ENCODE data around the gene ZNRF1.
A peak's percentile ranks its signal among the peaks of the same experiment; 100 is the strongest.
"Not testable (repeated sequence)": the region's sequence is repeated elsewhere in the genome, so short reads cannot be mapped to it uniquely, and the experiment has no call there.

Gene ZNRF1

DNA sequence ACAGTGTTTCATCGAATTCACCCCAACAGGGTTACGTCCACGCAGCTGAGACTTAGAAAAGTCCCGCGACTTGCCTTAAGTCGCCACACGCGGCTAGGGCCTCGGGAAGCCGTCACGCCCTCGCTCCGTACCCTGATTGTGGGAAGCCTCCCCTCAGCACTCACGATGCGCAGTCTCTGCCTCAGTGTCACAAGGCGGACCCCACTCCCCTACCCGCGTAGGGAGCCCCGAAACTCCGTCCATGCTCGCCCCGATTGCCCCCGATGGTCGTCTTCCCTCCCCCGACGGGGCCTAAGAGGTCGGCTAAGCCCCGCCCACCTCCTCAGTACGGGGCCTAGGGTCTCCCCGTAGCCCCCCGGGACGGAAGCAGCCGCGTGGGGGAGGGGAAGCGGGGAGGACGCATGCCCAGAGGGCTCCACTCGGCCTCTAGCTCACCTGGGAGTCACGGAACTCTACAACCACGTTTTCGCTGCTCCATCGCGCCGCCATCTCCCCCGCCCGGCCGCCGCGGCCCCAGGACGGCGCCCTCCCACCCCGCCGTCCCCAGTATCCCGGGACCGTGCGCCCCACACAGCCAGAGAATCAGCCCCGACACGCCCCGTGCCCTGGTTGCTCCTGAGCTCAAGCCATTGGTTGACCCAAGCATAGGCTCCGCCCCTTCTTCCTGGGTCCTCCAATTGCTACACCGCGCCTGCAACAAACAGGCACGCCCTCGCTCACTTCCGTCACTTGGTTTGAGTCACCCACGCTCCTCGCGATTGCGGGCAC is 14.1 kb upstream of the ZNRF1 start, which contains the start of gene WDR59:
Gene WDR59 (minus strand): TSS at position 595 of the 768 bp plus-strand sequence. CDS start 106 bp downstream, at position 489.
- Histone ChIP-seq H3K4me1 (ENCODE audit: insufficient read depth, poor library complexity, severe bottlenecking) (peaks cover 4% of the 10 kb centered on the region), H3K4me3 (ENCODE audit: severe bottlenecking) (peak within 1 kb of the TSS; percentile 81), H3K9me3 (ENCODE audit: severe bottlenecking) (no peaks in the 10 kb centered on the region), H3K27ac (ENCODE audit: poor library complexity, severe bottlenecking) (peak within 1 kb of the TSS; percentile 41), H3K36me3 (ENCODE audit: low read depth) (0 out of 2 replicates have a peak, but pooled peaks cover 4% of the 10 kb centered on the region), H3K27me3 (ENCODE audit: insufficient read depth, poor library complexity, severe bottlenecking) (no peaks in the 10 kb centered on the region)
- TF ChIP-seq, protein P1, sequence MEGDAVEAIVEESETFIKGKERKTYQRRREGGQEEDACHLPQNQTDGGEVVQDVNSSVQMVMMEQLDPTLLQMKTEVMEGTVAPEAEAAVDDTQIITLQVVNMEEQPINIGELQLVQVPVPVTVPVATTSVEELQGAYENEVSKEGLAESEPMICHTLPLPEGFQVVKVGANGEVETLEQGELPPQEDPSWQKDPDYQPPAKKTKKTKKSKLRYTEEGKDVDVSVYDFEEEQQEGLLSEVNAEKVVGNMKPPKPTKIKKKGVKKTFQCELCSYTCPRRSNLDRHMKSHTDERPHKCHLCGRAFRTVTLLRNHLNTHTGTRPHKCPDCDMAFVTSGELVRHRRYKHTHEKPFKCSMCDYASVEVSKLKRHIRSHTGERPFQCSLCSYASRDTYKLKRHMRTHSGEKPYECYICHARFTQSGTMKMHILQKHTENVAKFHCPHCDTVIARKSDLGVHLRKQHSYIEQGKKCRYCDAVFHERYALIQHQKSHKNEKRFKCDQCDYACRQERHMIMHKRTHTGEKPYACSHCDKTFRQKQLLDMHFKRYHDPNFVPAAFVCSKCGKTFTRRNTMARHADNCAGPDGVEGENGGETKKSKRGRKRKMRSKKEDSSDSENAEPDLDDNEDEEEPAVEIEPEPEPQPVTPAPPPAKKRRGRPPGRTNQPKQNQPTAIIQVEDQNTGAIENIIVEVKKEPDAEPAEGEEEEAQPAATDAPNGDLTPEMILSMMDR (IDR thresholded peaks at IDR 0.05; ENCODE audit: poor library complexity, severe bottlenecking): no peak
- ATAC-seq (ENCODE audit: low read depth) (peak; percentile 99), DNase-seq (ENCODE audit: low spot score) (peak; percentile 100)

DNA sequence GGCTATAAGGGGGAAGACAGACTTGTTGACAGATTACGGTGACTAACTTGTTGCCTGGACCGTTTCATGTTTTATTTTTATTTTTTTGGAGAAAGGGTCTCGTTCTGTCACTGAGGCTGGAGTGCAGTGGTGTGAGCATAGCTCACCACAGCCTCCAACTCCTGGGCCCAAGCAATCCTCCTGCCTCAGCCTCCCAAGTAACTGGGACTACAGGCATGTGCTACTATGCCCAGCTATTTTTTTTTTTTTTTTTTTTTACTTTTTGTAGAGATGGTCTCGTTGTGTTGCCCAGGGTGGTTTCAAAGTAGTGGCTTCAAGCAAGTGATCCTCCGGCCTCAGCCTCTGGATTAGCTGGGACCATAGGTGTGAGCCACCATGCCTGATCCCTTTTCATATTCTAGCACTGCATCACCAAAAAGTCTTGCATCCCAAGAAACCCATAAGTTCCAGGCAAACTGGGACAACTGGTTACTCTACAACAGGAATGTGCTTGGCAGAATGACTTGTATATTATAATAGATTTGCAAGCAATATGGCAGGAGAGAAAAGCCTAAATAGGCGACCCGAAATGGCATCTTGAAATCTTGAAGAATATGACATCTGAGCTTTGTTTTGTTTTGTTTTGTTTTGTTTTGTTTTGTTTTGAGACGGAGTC is 11.7 kb upstream of the ZNRF1 start:
- TF ChIP-seq, protein P1 (IDR thresholded peaks at IDR 0.05; ENCODE audit: poor library complexity, severe bottlenecking): no peak
- DNase-seq (ENCODE audit: low spot score) (no peak), ATAC-seq (ENCODE audit: low read depth) (no peak)
- 0 out of 2 replicates have a peak, but pooled peaks cover 3% of the 10 kb centered on the region for H3K36me3 ChIP-seq (ENCODE audit: low read depth)
- H3K4me1 ChIP-seq (ENCODE audit: insufficient read depth, poor library complexity, severe bottlenecking): peaks cover 4% of the 10 kb centered on the region
- no peak overlapping the region for H3K27ac ChIP-seq (ENCODE audit: poor library complexity, severe bottlenecking)
- no peaks in the 10 kb centered on the region for H3K27me3 ChIP-seq (ENCODE audit: insufficient read depth, poor library complexity, severe bottlenecking)
- H3K4me3 ChIP-seq (ENCODE audit: severe bottlenecking): no peak overlapping the region
- no peaks in the 10 kb centered on the region for H3K9me3 ChIP-seq (ENCODE audit: severe bottlenecking)

DNA sequence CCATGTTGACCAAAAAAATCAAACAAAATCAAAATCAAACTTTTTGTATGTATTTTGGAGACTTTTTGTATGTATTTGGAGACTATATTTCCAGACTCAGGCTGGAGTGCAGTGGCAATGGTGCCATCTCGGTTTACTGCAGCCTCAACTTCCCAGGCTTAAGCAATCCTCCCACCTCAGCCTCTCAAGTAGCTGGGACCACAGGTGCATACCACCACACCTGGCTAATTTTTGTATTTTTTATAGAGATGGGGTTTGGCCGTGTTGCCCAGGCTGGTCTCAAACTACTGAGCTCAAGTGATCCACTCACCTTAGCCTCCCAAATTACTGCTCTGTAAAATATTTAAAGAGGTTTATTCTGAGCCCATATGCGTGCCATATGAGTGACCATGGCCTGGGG is 9.0 kb upstream of the ZNRF1 start:
- H3K4me1 ChIP-seq (ENCODE audit: insufficient read depth, poor library complexity, severe bottlenecking); H3K9me3 ChIP-seq (ENCODE audit: severe bottlenecking); H3K36me3 ChIP-seq (ENCODE audit: low read depth); H3K27ac ChIP-seq (ENCODE audit: poor library complexity, severe bottlenecking); ATAC-seq (ENCODE audit: low read depth); DNase-seq (ENCODE audit: low spot score); H3K4me3 ChIP-seq (ENCODE audit: severe bottlenecking); H3K27me3 ChIP-seq (ENCODE audit: insufficient read depth, poor library complexity, severe bottlenecking): not testable (repeated sequence)

DNA sequence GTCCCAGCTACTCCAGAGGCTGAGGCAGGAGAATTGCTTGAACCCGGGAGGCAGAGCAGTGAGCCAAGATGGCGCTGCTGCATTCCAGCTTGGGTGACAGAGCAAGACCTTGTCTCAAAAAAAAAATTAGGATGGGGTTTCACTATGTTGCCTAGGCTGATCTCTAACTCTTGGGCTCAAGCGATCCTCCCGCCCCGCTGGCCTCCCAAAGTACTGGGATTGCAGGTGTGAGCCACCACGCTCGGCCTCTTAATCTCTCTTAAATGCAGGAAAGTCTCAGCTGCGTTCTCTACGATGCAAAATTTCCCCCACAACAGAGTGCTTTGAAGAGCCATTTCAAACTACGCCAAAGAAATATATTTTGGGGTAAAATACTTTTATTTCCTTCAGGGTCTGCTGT is 8.0 kb upstream of the ZNRF1 start:
- no peaks in the 10 kb centered on the region for H3K36me3 ChIP-seq (ENCODE audit: low read depth)
- TF ChIP-seq, protein P1 (IDR thresholded peaks at IDR 0.05; ENCODE audit: poor library complexity, severe bottlenecking): no peak
- ATAC-seq (ENCODE audit: low read depth): no peak
- H3K4me3 ChIP-seq (ENCODE audit: severe bottlenecking): no peak overlapping the region
- H3K27me3 ChIP-seq (ENCODE audit: insufficient read depth, poor library complexity, severe bottlenecking): no peaks in the 10 kb centered on the region
- no peak for DNase-seq (ENCODE audit: low spot score)
- no peak overlapping the region for H3K27ac ChIP-seq (ENCODE audit: poor library complexity, severe bottlenecking)
- no peaks in the 10 kb centered on the region for H3K9me3 ChIP-seq (ENCODE audit: severe bottlenecking)
- no peaks in the 10 kb centered on the region for H3K4me1 ChIP-seq (ENCODE audit: insufficient read depth, poor library complexity, severe bottlenecking)

DNA sequence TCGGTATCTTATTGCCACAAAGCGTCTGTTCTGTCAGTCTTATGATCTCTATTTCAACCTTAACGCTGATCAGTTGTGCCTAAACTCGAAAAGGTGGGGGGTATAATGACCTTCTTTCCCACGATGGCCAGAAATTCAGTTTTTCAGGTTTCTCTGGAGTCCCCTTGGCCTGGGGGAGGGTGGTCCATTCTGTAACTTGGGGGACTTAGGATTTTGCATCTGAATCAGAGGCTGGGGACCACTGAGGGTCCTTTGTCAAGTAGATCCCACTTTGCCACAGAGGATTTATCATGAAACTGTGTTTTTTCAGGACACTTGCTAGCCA is 7.6 kb upstream of the ZNRF1 start:
- no peaks in the 10 kb centered on the region for H3K4me1 ChIP-seq (ENCODE audit: insufficient read depth, poor library complexity, severe bottlenecking)
- H3K27me3 ChIP-seq (ENCODE audit: insufficient read depth, poor library complexity, severe bottlenecking): no peaks in the 10 kb centered on the region
- DNase-seq (ENCODE audit: low spot score) (no peak), ATAC-seq (ENCODE audit: low read depth) (no peak)
- no peaks in the 10 kb centered on the region for H3K36me3 ChIP-seq (ENCODE audit: low read depth)
- H3K27ac ChIP-seq (ENCODE audit: poor library complexity, severe bottlenecking): no peak overlapping the region
- no peak overlapping the region for H3K4me3 ChIP-seq (ENCODE audit: severe bottlenecking)
- TF ChIP-seq, protein P1 (IDR thresholded peaks at IDR 0.05; ENCODE audit: poor library complexity, severe bottlenecking): no peak
- no peaks in the 10 kb centered on the region for H3K9me3 ChIP-seq (ENCODE audit: severe bottlenecking)

Data from RWPE2 (cell line).